ENCODE measurements around the gene NAT14.

- TF ChIP-seq CTCF (IDR thresholded peaks at IDR 0.05; ENCODE audit: low read length) (no peak), EZH2 (optimal IDR thresholded peaks at IDR 0.05; ENCODE audit: low read depth, low read length) (no peak)
These were observed 48.1 kb upstream of the NAT14 start for GRCh38 chr19:55436847-55437246.

Measured in MM.1S (cell line).